Tibial nerve (tissue), 3 donors: ENCODE results near the gene LRGUK.

Experiments used
- POLR2A ChIP-seq, 2 donors: fragments of 450-650 bp; IDR thresholded peaks; one replicate each; pipeline ENCODE4 v1.6.1; 2017; ENCODE audit warnings: antibody characterized with exemption in 2 of 2, mild to moderate bottlenecking in 2 of 2, moderate library complexity in 2 of 2
- TF ChIP-seq, protein P1 (sequence below), 5 experiments: fragments of 200-600 bp in 3 of 5; fragments of 450-650 bp in 2 of 5; sonication (generic) in 3 of 5; IDR thresholded peaks; one replicate each; pipeline ENCODE4 v1.5.1; 2016 to 2019; ENCODE audit warnings: antibody characterized with exemption in 5 of 5, mild to moderate bottlenecking in 3 of 5, moderate library complexity in 2 of 5

DNA sequence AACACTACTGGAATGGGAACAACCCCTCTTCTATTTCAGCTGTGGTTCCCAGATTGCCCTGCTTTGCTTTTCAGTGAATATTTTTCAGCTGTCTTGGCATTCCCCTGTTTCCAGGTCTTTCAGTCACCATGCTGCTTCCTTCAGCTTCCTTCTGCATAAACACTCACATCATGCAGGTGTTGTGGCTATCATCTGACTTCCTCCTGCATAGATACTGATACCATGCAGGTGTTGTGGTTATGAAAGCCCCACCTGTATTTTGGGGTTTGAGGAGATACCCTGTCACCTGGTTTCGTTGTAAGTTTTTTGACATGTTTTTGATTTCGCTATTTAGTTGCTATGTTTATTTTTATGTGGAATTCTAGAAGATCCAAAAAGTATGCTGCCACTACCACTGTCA, 118.1 kb downstream of the LRGUK start:
- TF ChIP-seq, protein P1, sequence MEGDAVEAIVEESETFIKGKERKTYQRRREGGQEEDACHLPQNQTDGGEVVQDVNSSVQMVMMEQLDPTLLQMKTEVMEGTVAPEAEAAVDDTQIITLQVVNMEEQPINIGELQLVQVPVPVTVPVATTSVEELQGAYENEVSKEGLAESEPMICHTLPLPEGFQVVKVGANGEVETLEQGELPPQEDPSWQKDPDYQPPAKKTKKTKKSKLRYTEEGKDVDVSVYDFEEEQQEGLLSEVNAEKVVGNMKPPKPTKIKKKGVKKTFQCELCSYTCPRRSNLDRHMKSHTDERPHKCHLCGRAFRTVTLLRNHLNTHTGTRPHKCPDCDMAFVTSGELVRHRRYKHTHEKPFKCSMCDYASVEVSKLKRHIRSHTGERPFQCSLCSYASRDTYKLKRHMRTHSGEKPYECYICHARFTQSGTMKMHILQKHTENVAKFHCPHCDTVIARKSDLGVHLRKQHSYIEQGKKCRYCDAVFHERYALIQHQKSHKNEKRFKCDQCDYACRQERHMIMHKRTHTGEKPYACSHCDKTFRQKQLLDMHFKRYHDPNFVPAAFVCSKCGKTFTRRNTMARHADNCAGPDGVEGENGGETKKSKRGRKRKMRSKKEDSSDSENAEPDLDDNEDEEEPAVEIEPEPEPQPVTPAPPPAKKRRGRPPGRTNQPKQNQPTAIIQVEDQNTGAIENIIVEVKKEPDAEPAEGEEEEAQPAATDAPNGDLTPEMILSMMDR (IDR thresholded peaks at IDR 0.05): no peak
- TF ChIP-seq POLR2A (IDR thresholded peaks at IDR 0.05): no peak
